H1 (cell line): Measurements from ENCODE around the gene SFN. TPM values are rescaled to one million over a fixed set of nuclear protein-coding genes. Genes with fewer than 3 reads are reported as not detected.

Experiments used
- BCL11A ChIP-seq, 2 experiments: IDR thresholded peaks; one replicate each; pipeline ENCODE4 v1.6.1; 2011; ENCODE audit warnings: low read depth in 2 of 2, low read length in 2 of 2, mild to moderate bottlenecking in 2 of 2
- KDM5A ChIP-seq: fragments of 200-600 bp; IDR thresholded peaks from 2 replicates; pipeline ENCODE4 v1.7.1; 2012; ENCODE audit warnings: mild to moderate bottlenecking, low read length, inconsistent platforms, mixed read lengths
- polyA plus RNA-seq, 7 experiments: library from polyadenylated mRNA; depleted of rRNA in 3 of 7; stranded (reverse) in 5 of 7; unstranded in 2 of 7; fragments of >200 nt in 5 of 7; fragments of 200-250 nt in 2 of 7; gene quantifications; 1 replicate in 5 of 7; 2 replicates in 1 of 7; 4 replicates in 1 of 7; pipeline versions ENCODE4 v1.2.1 to v1.2.3, GENCODE V29; 2011 to 2013; ENCODE audit warnings: missing spikeins in 2 of 7, mixed read lengths in 2 of 7
- total RNA-seq: library from RNA; stranded (reverse); fragmentation: NEBNext Ultra II Directional; extraction: Animal tissue kit (Norgen Biotek cat#: 25700); gene quantifications from 2 replicates; pipeline ENCODE4 v1.2.1, GENCODE V29; 2021

The SFN gene
- total and polyA plus RNA-seq, 2 of the 8 experiments (the other 6 are each of a cell fraction or from before 2014, with no cell fraction given): 3.3 to 3.9 TPM

DNA sequence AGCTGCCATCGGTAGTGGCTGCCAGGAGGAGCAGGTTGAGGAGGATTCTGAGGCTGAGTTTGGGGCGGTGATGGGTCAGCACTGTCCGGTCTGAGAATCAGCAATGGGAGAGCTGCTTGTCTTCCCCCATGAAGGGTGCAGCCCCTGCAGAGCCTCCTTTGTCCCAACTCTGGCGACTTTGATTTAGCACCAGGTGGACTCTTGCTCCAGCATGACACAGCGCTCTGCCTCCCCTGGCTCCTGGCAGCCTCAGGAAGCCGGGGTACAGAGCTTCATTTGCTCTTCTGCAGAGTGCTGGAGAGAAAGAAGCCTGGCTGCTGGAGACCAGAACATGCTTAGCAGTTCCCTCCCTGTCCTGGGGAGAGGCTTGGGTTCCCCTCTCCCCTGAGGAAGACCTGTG, 23.2 kb upstream of the SFN start (continued):
- TF ChIP-seq KDM5A: no peak
- TF ChIP-seq BCL11A (IDR thresholded peaks at IDR 0.05; ENCODE audit: low read depth in 2 of 2, low read length in 2 of 2): no peak
